Superior temporal gyrus (tissue), 1 donor: Measurements from ENCODE around the gene KIAA1671.

ENCODE experiments used
- DNase-seq: peaks from one replicate; pipeline ENCODE4 v3.0.0-alpha.2; 2016; ENCODE audit errors: extremely low spot score

The KIAA1671 gene

GRCh38 chr22:25146307-25146706 lies 193.8 kb downstream of the KIAA1671 start:
- DNase-seq: no peak

GRCh38 chr22:25146906-25147641 lies 194.6 kb downstream of the KIAA1671 start:
- no peak for DNase-seq

- no peak for DNase-seq
Measured at GRCh38 chr22:25147642-25147928, 195.1 kb downstream of the KIAA1671 start.

GRCh38 chr22:25148149-25148691 lies 195.7 kb downstream of the KIAA1671 start:
- no peak for DNase-seq

- DNase-seq: no peak
Measured at GRCh38 chr22:25149014-25149413, 196.5 kb downstream of the KIAA1671 start.

GRCh38 chr22:25153961-25154666 lies 201.6 kb downstream of the KIAA1671 start:
- no peak for DNase-seq

GRCh38 chr22:25154667-25154999 lies 202.1 kb downstream of the KIAA1671 start:
- DNase-seq: no peak

GRCh38 chr22:25156736-25157135 lies 204.2 kb downstream of the KIAA1671 start:
- no peak for DNase-seq

GRCh38 chr22:25159028-25159427 lies 206.5 kb downstream of the KIAA1671 start:
- no peak for DNase-seq

GRCh38 chr22:25160120-25160996 lies 207.8 kb downstream of the KIAA1671 start:
- no peak for DNase-seq

GRCh38 chr22:25161017-25161915 lies 208.8 kb downstream of the KIAA1671 start:
- no peak for DNase-seq

GRCh38 chr22:25161916-25162530 lies 209.5 kb downstream of the KIAA1671 start:
- no peak for DNase-seq

GRCh38 chr22:25162561-25162960 lies 210.0 kb downstream of the KIAA1671 start:
- no peak for DNase-seq

- no peak for DNase-seq
Measured at GRCh38 chr22:25165785-25166184, 213.3 kb downstream of the KIAA1671 start.

- DNase-seq: no peak
Measured at GRCh38 chr22:25166266-25167040, 213.9 kb downstream of the KIAA1671 start.

- no peak for DNase-seq
Measured at GRCh38 chr22:25167082-25167481, 214.6 kb downstream of the KIAA1671 start.

GRCh38 chr22:25167834-25168601 lies 215.5 kb downstream of the KIAA1671 start:
- no peak for DNase-seq

GRCh38 chr22:25169278-25170031 lies 216.9 kb downstream of the KIAA1671 start:
- no peak for DNase-seq
